ENCODE results near the gene NOS3. TPM values are rescaled to one million over a fixed set of nuclear protein-coding genes. Genes with fewer than 3 reads are reported as not detected.

Gene NOS3
- total RNA-seq, 1 donor from 2014 or later, result 185 TPM

GRCh38 chr7:150992833-150993302 lies 2.1 kb downstream of the NOS3 start:
- intact Hi-C loops (cut with DNase I), result no loop called here
- H3K27me3 ChIP-seq, result no peaks in the 10 kb centered on the region
- H3K4me3 ChIP-seq, result no peak overlapping the region
- no peak for TF ChIP-seq CTCF (IDR thresholded peaks at IDR 0.05)
- H3K36me3 ChIP-seq, result no peaks in the 10 kb centered on the region
- H3K27ac ChIP-seq, result no peak overlapping the region
- DNase-seq (ENCODE audit: low spot score in 2 of 2), result no peak
- H3K4me1 ChIP-seq, result no peaks in the 10 kb centered on the region
- H3K9me3 ChIP-seq, result no peaks in the 10 kb centered on the region

- no peak for TF ChIP-seq CTCF (IDR thresholded peaks at IDR 0.05)
- Histone ChIP-seq H3K27ac (no peak overlapping the region), H3K4me1 (no peaks in the 10 kb centered on the region), H3K9me3 (no peaks in the 10 kb centered on the region), H3K4me3 (peak overlapping the region in 1 of 2 donors; percentile 30), H3K27me3 (no peaks in the 10 kb centered on the region), H3K36me3 (no peaks in the 10 kb centered on the region)
- DNase-seq (ENCODE audit: low spot score in 2 of 2), result no peak
- intact Hi-C loops (cut with DNase I), result no loop called here
Observed at GRCh38 chr7:150993511-150993910, 2.7 kb downstream of the NOS3 start.

- Histone ChIP-seq H3K27ac (no peak overlapping the region), H3K9me3 (no peaks in the 10 kb centered on the region), H3K36me3 (no peaks in the 10 kb centered on the region), H3K4me3 (peak overlapping the region in 1 of 2 donors; percentile 30), H3K4me1 (no peaks in the 10 kb centered on the region), H3K27me3 (no peaks in the 10 kb centered on the region)
- intact Hi-C loops (cut with DNase I), result no loop called here
- DNase-seq (ENCODE audit: low spot score in 2 of 2), result no peak
- TF ChIP-seq CTCF (IDR thresholded peaks at IDR 0.05), result no peak
Observed at GRCh38 chr7:150994141-150994837, 3.5 kb downstream of the NOS3 start.

GRCh38 chr7:150994838-150995510 lies 4.2 kb downstream of the NOS3 start:
- intact Hi-C loops (cut with DNase I), result no loop called here
- Histone ChIP-seq H3K36me3 (no peaks in the 10 kb centered on the region), H3K27me3 (no peaks in the 10 kb centered on the region), H3K4me1 (no peaks in the 10 kb centered on the region), H3K4me3 (peak overlapping the region in 1 of 2 donors; percentile 30), H3K27ac (no peak overlapping the region), H3K9me3 (no peaks in the 10 kb centered on the region)
- TF ChIP-seq CTCF (IDR thresholded peaks at IDR 0.05), result no peak
- no peak for DNase-seq (ENCODE audit: low spot score in 2 of 2)

GRCh38 chr7:150996376-150997074 lies 5.7 kb downstream of the NOS3 start:
- no peak for DNase-seq (ENCODE audit: low spot score in 2 of 2)
- H3K36me3 ChIP-seq, result no peaks in the 10 kb centered on the region
- intact Hi-C loops (cut with DNase I), result no loop called here
- no peaks in the 10 kb centered on the region for H3K27me3 ChIP-seq
- H3K9me3 ChIP-seq, result no peaks in the 10 kb centered on the region
- H3K27ac ChIP-seq, result no peak overlapping the region
- H3K4me3 ChIP-seq, result no peak overlapping the region
- no peaks in the 10 kb centered on the region for H3K4me1 ChIP-seq
- TF ChIP-seq CTCF (IDR thresholded peaks at IDR 0.05), result no peak

Measured in ascending aorta (tissue), 2 donors.